ENCODE results near the gene CDH4.

DNA sequence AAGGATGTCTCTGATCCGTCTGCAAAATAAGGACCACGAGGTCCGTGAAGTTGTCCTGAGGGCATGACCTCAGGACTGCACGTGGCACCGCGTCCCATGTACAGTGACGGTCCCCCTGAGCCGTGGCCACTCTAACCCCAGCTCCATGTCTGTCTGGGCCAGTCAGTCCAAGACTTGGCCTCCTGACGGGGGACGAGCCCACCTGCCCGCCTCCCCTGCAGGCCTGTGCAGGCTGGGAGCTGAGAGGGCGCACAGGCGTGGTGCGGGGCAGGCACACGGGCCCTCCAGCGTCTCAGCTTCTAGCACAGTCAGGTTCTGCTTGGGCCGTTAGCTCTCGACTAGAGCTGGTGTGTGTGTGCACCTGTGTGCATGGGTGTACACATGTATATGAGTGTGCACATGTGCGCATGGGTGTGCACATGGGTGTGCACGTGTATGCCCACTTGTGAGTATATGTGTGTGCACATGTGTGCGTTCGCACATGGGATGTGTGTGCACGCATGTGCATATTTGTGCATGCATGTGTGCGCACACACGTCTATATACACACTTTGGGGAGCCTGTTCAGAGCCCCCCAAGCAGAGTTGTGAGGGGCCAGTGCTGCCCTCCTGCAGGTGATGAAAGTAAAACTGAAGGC, 506.6 kb downstream of the CDH4 start:
- TF ChIP-seq EZH2 (IDR thresholded peaks at IDR 0.05; ENCODE audit: borderline replicate concordance, insufficient read depth, low read depth, low read length, poor library complexity, severe bottlenecking) (no peak), CTCF (IDR thresholded peaks at IDR 0.05) (no peak)

All from B cell (primary cell).